GM21723 (cell line): Measurements from ENCODE around the gene PIK3R5.
A peak's percentile ranks its signal among the peaks of the same experiment; 100 is the strongest.

ENCODE experiments used
- ATAC-seq: cut with Tn5 transposase; IDR thresholded peaks from one replicate; pipeline ENCODE4 v1.9.1; 2021; ENCODE audit warnings: mild to moderate bottlenecking, moderate library complexity; ENCODE audit not compliant: unreplicated experiment

Gene PIK3R5

DNA sequence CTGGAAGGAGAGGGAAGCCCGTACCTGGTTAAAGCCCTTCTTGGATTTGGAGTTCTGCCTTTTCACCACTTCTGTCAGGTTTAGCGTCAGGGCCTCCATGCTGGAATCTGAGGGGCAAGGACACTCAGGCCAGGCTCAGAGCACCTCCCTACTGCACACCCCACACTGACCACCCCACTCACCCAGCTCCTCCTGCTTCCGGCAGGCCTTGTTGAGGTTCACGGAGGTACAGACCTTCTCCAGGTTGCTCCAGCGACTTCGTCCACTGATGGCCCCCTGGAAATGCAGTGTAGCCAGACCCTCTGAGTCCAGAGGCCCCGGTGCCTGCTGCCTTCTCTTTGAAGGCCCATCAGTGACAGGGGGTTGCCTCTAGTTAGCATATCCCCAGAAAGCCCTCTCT, 83.9 kb downstream of the PIK3R5 start:
- ATAC-seq = no peak

DNA sequence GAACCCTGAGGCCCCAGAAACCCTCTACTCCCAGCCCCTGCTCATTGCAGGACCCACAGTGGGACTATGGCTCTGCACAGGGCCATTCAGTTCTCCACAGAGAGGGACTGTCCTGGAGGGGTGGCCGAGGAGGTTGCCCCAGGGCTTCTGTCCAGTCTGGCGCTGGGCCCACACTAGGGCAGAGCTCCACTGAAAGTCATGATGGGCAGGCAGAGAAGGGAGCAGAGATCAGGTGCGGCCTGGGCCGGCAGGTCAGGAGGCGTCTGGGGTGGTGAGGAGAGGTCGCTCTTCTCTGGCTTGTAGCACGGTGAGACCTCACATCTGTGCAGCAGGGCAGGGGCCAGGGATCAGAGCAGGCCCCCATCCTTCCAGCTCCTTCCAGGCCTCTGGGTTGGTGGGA, 85.0 kb downstream of the PIK3R5 start:
- no peak for ATAC-seq

DNA sequence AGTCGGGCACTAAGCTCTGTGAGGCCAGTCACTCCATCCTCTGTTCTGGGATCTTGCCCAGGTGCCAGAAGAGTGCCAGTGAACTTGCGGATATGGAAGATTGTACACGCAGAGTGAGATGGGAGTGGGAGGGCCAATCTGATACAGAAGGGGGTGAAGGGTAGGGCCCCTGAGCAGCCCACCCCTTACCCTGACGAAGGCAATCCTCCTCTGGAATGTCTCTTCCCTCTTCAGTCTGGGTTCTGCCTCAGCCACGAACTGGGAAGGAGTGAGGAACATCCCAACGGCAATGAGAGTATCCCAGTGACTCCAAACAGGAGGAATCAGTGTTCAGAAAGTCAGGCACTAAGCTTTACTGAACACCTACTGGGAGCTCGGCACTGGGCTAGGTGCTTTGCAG, 86.1 kb downstream of the PIK3R5 start:
- no peak for ATAC-seq

DNA sequence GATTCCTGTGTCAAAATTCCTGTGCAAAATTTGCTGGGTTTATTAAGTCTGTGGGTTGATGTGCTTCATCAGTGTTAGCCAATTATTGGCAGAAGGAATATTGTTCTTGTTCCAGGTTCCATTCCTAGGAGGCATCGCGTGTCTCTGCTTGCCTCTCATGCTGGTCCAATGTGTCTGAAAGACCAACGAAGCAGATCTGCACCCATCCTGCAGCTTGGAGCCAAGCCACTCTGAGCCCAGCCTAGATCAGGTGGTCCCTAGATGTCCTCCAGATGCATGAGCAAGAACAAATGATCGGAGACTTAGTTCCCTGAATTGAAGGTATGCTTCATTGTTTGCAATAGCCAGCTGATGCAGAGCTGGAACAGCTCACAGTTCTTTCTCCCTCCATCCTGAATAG, 87.5 kb downstream of the PIK3R5 start:
- no peak for ATAC-seq

DNA sequence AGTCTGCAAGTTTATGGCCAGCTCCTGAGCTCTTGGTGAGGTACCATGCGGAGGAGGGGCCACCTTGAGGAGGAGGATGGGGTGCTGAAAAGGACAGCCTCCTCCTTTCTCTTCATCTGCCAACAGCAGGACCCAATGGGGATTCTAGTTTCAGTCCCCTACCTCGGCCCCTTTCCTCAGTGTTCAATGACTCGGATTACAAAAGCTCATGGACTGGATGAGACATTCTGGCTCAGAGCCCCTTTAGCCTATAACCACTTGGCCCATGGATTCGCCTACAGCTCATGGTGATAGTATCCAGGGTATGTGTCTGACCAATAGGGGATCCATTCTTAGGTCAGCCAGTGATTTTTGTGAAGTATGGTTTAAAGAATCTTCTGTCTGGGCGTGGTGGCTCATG, 89.5 kb downstream of the PIK3R5 start:
- no peak for ATAC-seq

DNA sequence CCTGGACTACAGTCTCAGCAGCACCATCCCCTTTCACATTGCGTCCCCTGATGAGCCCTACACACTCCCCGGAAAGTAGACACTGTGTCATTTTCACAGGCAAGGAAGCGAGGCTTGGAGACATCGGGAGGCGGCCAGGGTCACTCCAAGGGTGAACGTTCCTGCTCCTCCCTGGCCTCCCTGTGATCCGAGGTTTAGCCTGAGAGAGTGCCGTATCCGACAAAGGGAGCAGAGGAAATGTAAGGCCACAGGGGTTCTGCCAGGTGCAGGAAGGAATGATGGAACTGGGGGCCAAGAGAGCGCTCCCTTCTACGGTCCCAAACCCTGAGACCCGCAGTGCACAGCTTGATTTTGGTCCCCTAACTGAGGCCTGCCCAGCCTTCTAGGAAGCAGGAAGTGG, 90.1 kb downstream of the PIK3R5 start:
- no peak for ATAC-seq

DNA sequence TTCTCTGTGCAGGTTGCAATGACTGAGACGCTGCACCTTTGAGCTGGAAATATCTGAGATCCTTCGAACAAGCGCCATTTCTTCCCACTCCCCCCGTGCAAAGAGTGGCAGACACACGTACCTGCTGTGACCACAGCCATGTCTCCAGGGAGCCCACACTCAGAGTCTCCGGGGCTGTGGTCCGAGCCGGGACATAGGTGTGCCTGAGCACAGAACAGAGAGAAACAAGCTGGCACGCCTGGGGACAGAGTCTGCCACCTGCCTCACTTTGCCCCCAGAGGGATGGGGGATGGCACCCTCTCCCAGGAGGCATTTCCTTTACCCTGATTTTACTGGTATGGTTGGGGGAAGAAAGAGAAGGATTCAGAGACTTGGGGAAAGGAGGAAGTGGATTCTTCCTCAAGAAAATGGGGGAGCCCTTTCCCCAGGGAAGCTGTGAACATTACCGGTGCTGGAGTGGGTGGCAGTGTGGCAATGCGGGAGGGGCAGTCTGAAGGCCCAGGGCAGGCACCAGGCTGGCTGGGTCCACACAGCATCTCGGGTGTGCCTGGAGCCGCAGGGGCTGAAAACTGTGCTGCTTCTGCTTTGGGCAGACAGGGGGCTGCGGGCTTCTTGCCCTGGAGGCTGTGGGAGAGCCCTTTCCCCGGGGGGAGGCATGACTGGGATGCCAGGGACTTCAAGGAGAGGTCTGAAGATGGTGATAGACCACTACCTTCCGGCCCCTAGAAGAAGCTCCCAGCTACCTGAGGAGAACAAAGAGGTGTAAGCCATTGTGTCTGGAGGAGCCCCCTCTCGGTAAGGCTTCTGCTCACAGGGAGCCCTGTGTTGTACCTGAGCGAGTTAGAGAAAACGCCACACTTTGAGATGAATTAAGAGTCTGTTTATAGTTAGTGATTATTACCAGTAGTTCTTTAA, 91.4 kb downstream of the PIK3R5 start:
- ATAC-seq = no peak

DNA sequence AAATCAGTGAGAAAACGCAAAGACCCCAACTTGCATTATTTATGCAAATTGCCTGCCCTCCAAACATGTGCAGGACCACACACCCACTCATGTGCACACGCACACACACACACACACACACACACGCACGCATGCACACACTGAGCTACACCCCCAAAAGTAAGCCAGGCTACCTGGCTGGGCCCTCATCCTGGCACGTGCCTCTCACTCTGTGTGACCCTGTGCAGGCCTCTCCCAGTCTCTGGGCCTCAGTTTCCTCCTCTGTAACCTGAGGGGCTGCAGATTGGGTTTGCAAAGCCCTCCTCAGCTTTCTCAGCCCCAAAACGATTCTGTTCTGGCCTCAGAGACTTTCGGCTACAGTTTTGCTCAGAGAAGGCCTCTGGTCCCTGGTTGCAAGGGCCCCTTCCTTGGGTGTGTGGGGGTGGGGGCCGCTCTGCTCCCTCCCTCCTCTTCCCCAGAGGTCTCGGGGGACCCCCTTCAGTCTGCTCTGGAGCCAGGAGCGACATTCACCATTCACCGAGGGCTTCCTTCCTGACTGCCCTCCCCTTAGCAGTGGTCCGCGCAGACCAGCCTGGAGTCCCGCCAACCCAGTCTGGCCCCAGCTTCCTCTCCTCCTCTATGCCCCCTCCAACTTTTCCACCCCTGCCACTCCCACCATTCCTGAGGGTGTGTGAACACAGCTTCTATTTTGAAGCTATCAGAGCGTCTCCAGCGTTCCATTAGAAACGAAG, 92.6 kb downstream of the PIK3R5 start:
- no peak for ATAC-seq

DNA sequence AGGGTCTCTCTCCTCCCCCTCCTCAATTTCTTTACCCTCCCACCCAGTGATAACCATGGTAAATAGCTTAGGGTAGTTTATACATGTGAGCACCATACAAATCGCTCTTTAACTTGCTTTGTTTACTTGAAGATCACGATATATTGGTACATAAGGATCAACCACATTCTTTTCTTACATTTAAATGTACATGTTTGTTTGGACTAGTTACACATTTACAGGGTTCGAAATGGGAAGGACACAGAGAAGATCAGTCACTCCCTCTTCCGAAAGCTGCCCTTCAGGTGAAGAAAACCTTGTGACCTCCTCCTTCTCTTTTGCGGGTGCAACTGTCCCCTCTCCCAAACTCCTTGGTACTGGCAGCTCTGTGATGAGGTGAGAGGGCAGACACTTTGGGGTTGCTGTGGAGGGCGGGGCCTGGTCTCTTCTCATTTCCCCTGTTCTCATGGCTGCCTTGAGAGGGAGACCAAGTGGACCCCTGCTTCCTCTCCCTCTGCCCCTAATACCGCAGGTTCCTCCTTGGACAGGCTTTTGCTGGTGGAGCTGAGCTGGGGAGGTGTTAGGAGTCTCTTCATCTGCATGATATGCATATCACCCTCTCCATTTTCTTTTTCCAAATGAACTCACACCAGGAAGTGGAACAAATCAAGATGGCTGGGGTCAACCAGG, 93.3 kb downstream of the PIK3R5 start:
- no peak for ATAC-seq

DNA sequence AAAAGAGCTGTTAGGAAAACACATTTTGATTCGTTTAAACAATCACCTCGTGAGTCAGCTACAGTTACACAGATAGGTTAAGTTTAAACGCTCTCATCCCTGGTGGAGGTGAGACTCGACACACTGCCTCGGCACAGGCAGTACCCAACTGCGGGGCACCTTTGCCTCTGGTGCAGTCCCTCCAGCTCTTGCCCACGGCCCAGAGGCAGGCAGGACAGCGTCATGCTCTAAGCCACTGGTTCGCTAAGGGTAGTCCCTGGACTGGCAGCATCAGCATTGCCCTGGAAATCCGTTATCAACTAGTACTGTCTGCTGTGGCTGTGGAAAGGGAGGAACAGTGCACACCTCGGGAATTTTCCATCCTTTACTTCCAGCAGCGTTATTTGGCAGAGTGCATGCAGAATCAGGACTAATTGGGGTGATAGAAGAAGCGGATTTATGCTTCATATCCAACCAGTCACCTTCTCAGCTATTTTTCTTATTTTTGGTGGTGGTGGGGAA, 94.4 kb downstream of the PIK3R5 start:
- ATAC-seq = no peak

DNA sequence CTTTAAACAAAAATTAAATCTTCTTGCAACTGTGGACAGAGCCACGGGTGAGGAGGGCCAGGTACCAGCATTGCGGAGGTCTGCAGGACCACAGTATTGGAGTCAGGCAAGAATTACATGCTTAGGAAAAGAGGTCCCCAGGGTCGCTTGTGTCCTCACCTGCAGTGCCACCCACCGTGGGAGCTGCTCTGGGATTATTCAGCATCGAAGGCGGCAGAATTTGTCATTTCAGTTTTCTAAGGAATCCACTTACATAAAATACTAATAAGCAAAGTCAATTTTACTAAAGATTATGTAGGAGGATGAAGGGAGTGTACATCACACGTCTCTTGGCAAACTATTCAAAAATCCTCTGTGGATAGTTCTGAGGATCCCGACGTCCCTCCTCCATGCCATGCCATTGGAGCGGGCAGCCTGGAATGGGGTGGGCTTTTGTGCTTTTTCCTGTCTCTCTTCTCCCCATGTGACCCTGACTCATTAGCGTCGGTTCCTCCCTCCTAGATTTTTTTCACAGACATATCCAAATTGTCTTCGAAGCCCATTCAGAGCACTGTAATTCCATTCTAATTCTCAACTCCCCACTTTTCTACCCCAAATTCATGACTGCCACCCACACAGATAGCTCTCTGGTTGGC, 95.0 kb downstream of the PIK3R5 start:
- no peak for ATAC-seq

DNA sequence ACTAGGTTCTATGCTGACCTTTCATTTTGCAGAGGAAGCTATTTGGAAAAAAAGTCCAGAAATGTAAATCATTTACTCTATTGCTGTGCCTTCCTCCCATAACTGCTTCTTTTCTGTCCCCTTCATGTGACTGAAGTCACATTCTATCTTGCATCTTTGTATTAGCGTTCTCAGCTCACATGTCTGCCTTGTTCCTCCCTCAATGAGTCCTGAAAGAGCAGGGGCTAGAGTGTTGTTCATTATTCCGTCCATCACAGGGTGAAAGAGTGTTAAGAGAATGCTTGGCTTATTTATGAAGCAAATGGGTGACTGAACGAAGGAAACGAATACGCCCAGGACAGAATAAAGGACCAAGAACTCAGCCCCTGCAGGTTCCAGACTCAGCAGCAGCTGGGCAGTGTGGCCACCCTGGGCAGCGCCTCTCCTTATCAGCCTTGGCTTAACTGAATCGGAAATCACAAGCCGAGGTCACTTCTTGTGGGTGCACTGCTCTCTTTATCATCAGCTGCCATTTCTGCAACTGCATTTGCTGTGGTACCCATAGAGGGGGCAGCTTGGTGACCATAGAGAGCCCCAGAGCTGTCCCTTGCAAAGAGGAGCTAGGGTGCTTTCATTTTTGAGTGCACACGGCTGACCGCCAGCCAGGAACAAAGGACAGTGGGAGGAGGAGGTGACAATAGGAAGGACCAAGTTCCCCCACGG, 96.2 kb downstream of the PIK3R5 start:
- no peak for ATAC-seq

DNA sequence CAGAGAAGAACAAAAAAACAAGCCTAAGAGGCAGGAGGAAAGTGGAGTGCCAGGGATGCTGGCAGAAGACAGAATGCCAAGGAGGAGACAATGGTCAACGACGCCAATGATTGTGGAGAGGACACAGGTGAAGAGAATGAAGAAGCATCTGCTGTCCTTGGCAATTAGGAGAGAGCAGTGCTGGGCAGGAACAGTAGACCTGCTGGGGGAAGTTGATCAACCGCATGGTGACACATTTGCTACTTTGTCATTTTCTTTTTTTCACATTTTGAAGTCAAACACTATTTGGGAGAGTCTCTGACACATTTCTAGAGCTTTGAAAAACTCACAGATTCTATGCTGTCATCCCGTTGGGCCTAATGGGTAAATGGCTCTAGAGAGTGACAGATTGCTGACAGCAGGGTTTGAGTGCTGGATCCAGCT, 97.0 kb downstream of the PIK3R5 start:
- no peak for ATAC-seq

DNA sequence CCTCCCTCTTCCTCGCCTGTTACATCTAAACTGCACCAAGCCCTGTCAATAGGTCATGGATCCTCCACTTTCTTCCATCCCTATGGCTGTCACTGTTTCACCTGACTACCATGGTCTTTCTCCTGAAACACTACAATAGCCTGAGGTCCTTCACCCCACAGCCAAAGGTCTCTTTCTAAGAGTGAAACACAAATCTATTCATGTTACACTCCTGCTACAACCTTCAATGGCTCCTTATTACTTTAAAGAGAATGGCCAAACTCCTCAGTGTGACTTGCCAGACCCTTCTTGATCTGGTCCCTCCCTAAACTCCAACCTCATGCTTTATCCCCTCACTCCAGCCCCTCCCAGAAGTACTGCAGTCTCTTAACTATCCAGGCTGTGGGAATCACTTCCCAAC, 97.4 kb downstream of the PIK3R5 start:
- ATAC-seq = no peak

DNA sequence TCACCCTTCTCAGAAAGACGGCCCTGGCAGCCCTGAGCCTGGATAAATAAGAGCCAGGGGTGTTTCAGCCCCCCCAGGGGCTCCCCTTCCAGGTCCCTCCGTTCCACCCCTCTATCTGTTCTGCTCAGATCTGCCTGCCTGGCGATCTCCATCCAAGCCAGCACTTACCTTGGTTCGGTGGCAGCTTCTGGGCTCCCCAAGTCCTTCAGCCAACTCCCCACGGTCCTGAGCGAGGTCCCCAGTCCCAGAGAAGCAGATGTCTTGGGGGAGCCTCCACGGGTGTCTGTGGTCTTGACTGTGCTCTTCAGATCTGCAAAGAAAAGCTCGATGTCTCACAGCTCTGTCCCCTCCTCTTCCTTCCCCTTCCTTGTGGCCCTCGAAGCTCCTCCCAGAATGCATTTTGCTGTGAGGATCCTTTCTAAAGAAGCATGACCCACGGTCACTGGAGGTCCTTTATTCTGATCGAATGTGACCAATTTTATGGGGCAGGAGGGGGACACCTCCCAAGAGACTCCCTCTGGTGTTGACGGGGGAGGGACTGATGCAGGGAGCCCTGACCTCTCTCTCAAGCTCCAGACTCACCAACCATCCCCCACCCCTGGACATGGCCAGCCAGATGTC, 98.0 kb downstream of the PIK3R5 start, which contains the start of gene PIK3R6:
Gene PIK3R6, minus strand, starts transcription at position 314 of the 621 bp plus-strand sequence. CDS start 17,880 bp downstream, outside the sequence.
- ATAC-seq = peak; percentile 43

DNA sequence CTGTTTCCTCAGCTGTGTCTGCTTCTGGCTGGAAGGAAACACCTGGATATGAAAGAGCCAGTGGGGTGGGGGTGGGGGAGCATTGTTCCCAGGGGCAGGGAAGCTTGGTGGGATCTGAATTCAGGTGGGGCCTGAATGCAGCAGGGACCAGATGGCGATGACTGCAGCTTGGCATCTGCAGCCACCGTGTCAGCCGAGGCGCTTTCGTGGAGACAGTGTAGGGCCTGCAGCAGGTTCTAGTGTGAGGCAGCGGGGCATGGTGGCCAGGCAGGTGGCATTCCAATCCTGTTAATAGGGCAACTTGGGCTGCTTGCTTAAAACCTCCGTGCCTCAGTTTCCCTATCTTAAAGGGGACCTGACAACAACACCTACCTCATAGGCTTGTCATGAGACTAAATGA, 99.7 kb downstream of the PIK3R5 start:
- ATAC-seq = no peak

DNA sequence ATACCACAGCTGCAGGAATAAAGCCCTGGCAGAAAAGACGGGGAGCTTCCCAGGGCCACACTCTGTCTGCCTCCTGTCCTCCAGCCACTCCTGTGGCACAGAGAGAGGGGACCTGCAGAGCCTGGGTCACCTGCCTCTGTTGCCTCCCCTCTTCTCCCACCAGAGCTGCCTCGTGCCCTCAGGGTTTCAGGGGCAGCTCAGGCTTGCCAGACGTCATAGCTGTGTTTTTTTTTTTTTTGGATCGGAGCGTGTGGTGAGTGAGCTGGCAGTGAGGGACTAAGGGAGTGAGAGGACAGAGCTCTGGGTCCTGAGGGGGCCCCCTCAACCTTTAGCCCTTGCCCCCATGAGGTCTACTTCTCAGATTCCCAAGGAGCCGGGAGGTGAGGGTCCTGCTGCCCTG, 100.1 kb downstream of the PIK3R5 start:
- ATAC-seq = no peak

DNA sequence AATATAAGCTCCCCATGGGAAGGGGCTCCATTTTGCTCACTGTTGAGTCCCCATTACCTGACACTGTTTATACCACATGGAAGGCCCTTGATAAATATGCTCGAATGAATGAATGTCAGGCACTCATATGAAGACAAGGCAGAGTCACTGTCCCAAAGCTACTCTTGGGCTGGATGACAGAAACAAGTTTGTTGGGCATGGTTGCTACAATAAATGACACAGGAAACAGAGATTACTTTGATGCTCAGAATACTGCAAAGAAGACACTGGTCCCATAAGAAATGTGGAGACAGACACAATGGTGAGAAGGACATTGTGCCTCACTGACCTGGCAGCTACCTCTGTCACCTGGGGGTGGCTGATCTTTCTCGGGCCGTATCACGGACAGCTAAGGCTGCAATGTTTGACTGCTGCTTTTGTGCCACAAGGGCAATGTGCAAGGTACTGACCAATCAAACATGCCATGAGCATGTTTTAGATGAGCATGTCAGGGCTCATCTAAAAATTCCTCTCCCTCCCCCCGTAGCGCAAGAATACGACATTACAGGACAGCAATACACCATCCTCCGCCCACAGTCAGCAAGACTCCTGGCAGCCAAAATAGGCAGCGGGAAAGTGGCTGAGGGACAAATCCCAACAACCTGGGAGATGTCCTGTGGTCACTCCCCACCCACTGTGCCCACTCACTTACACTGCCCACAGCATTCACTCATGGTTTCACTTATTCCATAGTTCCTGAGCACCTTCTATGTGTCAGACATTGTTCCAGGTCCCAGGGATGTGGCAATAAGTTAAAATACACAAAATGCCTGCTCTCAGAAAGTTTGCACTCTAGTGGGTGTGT, 103.1 kb downstream of the PIK3R5 start:
- no peak for ATAC-seq
